Hindlimb muscle (tissue), 1 donor: ENCODE data around the gene FUT2. TPM values are rescaled to one million over a fixed set of nuclear protein-coding genes. Genes with fewer than 3 reads are reported as not detected.

ENCODE experiments used
- DNase-seq: peaks from one replicate; pipeline ENCODE4 v3.0.0-alpha.2; 2013
- polyA plus RNA-seq: library from polyadenylated mRNA; unstranded; fragments of 120-200 nt; gene quantifications from one replicate; pipeline ENCODE4 v1.2.1, GENCODE V29; 2013; ENCODE audit not compliant: insufficient read length

Gene FUT2
- polyA plus RNA-seq, 1 donor: 1.2 TPM

DNA sequence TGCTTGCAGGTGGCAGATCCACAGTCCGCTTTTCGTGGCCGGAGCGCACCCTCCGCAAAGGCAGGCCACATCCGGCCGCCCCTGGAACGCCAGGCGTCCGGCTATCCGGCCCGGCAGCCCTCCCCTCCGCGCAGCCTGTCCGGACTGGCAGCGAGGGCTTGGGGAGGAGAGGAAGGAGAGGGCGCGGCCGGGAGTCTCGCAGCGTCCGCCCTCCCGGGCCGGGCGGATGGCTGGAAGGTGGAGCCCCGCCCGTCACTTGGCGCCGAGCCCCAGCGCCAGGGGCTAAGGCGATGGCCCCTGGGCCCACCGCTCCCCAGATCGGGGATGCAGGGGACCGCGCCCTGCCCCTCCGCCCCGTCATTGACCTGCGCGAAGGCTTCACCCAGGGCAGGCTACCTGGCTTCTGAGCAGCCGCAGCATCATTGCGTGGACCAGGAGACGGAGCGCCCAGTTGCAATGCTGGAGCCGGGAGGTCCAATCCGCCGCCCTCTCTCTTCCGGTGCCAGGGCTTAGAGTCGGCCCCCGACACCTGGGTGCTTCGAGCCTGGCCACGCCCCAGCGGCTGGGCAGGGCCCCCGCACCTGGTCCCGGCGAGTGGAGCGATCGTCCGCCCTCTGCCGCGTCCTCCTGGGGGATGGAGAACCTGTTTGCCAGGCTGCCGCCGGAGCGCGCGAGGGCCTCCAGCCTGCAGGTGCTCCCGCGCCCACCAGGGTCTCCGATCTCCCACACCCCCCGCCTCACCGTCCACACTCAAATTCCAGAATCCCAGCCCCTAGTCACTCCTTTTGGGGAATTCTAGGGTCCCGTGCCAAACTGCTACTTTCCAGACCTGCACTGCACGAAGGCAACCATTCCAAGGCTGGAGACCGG lies 57.0 kb downstream of the FUT2 start, which contains the start of gene FUT1:
TSS of gene FUT1 (minus strand) at position 146 of the 870 bp plus-strand sequence. CDS start 1,360 bp downstream, outside the sequence.
- no peak for DNase-seq

DNA sequence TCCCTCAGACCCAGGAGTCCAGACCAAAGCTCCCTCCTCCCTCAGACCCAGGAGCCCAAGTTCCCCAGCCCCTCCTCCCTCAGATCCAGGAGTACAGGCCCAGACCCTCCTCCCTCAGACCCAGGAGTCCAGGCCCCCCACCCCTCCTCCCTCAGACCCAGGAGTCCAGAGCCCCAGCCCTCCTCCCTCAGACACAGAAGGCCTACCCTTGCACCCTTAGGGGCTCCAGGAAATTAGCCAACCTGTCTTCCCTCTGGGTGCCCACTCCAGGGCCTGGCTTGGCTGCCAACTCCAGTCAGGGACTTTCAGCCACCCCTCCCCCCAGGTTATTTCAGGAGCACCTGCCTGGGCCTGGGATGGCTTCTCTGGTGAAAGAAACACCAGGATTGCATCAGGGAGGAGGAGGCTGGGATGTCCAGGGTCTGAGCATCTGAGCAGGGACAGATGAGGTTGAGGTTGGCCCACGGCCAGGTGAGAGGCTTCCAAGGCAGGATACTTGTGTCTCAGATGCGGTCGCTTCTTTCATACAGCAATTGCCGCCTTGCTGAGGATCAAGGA lies 59.4 kb downstream of the FUT2 start, which contains the start of gene FGF21:
TSS of gene FGF21 (plus strand) at position 441 of the 558 bp plus-strand sequence. CDS start 713 bp downstream, outside the sequence.
- no peak for DNase-seq

Other genes starting within 250 kb of the FUT2 start
- gene GRWD1, start 250.0 kb upstream of the FUT2 start, polyA plus RNA-seq: 26.2 TPM
- 1.2 TPM for gene KCNJ14, start 240.4 kb upstream of the FUT2 start, polyA plus RNA-seq
- 49.3 TPM for gene CYTH2, start 226.6 kb upstream of the FUT2 start, polyA plus RNA-seq
- 0.09 TPM for gene LMTK3, start 184.1 kb upstream of the FUT2 start, polyA plus RNA-seq
- gene SULT2B1, start 143.8 kb upstream of the FUT2 start, polyA plus RNA-seq: 0.32 TPM
- gene SPACA4, start 89.2 kb upstream of the FUT2 start, polyA plus RNA-seq: not detected
- 0.44 TPM for gene FAM83E, start 80.9 kb upstream of the FUT2 start, polyA plus RNA-seq
- 1,775 TPM for gene RPL18, start 76.8 kb upstream of the FUT2 start, polyA plus RNA-seq
- 10.7 TPM for gene SPHK2, start 76.5 kb upstream of the FUT2 start, polyA plus RNA-seq
- gene DBP, start 58.6 kb upstream of the FUT2 start, polyA plus RNA-seq: 7.9 TPM
- gene CA11, start 49.8 kb upstream of the FUT2 start, polyA plus RNA-seq: 7.8 TPM
- gene NTN5, start 23.0 kb upstream of the FUT2 start, polyA plus RNA-seq: 0.72 TPM
- 192 TPM for gene MAMSTR, start 23.8 kb downstream of the FUT2 start, polyA plus RNA-seq
- 32.8 TPM for gene RASIP1, start 44.6 kb downstream of the FUT2 start, polyA plus RNA-seq
- 0.96 TPM for gene IZUMO1, start 50.9 kb downstream of the FUT2 start, polyA plus RNA-seq
- 1.2 TPM for gene FUT1, start 56.7 kb downstream of the FUT2 start, polyA plus RNA-seq
- not detected for gene FGF21, start 59.6 kb downstream of the FUT2 start, polyA plus RNA-seq
- gene BCAT2, start 115.1 kb downstream of the FUT2 start, polyA plus RNA-seq: 28.5 TPM
- 3.8 TPM for gene HSD17B14, start 140.5 kb downstream of the FUT2 start, polyA plus RNA-seq
- 40.4 TPM for gene PLEKHA4, start 172.6 kb downstream of the FUT2 start, polyA plus RNA-seq
- 59.4 TPM for gene PPP1R15A, start 176.4 kb downstream of the FUT2 start, polyA plus RNA-seq
- not detected for gene TULP2, start 202.8 kb downstream of the FUT2 start, polyA plus RNA-seq
- gene NUCB1, start 204.3 kb downstream of the FUT2 start, polyA plus RNA-seq: 175 TPM
- 0.93 TPM for gene DHDH, start 237.7 kb downstream of the FUT2 start, polyA plus RNA-seq